8988T (cell line): Measurements from ENCODE around the gene ZNF680.
"Not testable (repeated sequence)": the region's sequence is repeated elsewhere in the genome, so short reads cannot be mapped to it uniquely, and the experiment has no call there.

ENCODE experiments used
- DNase-seq: peaks from one replicate; pipeline ENCODE4 v3.0.0; 2011

ZNF680 gene

GRCh38 chr7:64554188-64554587 lies 8.7 kb downstream of the ZNF680 start:
- not testable (repeated sequence) for DNase-seq

- no peak for DNase-seq
Measured at GRCh38 chr7:64551375-64552142, 11.3 kb downstream of the ZNF680 start.

- DNase-seq = no peak
Measured at GRCh38 chr7:64544010-64544409, 18.9 kb downstream of the ZNF680 start.

GRCh38 chr7:64541438-64542359 lies 21.2 kb downstream of the ZNF680 start:
- no peak for DNase-seq

GRCh38 chr7:64533756-64534155 lies 29.1 kb downstream of the ZNF680 start:
- no peak for DNase-seq

- no peak for DNase-seq
Measured at GRCh38 chr7:64528770-64529169, 34.1 kb downstream of the ZNF680 start.

GRCh38 chr7:64521409-64521984 lies 41.4 kb downstream of the ZNF680 start:
- no peak for DNase-seq

- no peak for DNase-seq
Measured at GRCh38 chr7:64516451-64516850, 46.4 kb downstream of the ZNF680 start.

GRCh38 chr7:64515781-64516180 lies 47.1 kb downstream of the ZNF680 start:
- DNase-seq = no peak

- DNase-seq = no peak
Measured at GRCh38 chr7:64515330-64515729, 47.5 kb downstream of the ZNF680 start.

GRCh38 chr7:64509583-64509982 lies 53.3 kb downstream of the ZNF680 start:
- no peak for DNase-seq

GRCh38 chr7:64504581-64505120 lies 58.2 kb downstream of the ZNF680 start:
- no peak for DNase-seq

- DNase-seq = no peak
Measured at GRCh38 chr7:64498270-64498669, 64.6 kb downstream of the ZNF680 start.

- no peak for DNase-seq
Measured at GRCh38 chr7:64494912-64495461, 67.9 kb downstream of the ZNF680 start.

GRCh38 chr7:64485623-64486022 lies 77.2 kb downstream of the ZNF680 start:
- DNase-seq = no peak
